AG10803 (cell line): ENCODE results near the gene PCSK5.

Experiments used
- DNase-seq: peaks from one replicate; pipeline ENCODE4 v3.0.0; 2010; ENCODE audit warnings: low read depth
- H3K4me3 ChIP-seq: 2 replicates; pipeline ENCODE4 v1.5.1; 2011; ENCODE audit warnings: mild to moderate bottlenecking, low read length, control low read depth
- TF ChIP-seq, protein P1 (sequence below): conservative IDR thresholded peaks from 2 replicates; pipeline ENCODE4 v1.5.1; 2011; ENCODE audit warnings: mild to moderate bottlenecking, low read length, control low read depth, inconsistent platforms

The PCSK5 gene

DNA sequence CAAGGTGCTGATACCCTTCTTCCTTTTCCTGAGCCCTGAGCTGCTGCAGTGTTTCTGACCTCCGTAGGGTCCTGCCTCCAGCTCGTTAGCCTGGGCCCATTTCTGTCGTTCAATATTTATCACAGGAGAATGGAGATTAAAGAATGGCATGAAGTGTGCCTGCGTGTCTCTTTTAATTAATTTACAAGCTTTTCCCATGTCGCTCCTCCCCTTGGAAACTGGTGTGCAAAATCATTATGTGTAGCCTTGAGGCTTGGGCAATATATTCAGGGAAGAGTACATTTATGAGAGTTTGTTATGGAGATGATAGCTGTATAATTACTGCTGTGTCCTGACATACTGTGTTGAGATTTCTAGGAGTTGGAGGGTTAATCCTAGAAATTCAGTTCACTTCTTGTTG is 99.7 kb downstream of the PCSK5 start:
- no peak for DNase-seq
- no peak overlapping the region for H3K4me3 ChIP-seq
- TF ChIP-seq, protein P1, sequence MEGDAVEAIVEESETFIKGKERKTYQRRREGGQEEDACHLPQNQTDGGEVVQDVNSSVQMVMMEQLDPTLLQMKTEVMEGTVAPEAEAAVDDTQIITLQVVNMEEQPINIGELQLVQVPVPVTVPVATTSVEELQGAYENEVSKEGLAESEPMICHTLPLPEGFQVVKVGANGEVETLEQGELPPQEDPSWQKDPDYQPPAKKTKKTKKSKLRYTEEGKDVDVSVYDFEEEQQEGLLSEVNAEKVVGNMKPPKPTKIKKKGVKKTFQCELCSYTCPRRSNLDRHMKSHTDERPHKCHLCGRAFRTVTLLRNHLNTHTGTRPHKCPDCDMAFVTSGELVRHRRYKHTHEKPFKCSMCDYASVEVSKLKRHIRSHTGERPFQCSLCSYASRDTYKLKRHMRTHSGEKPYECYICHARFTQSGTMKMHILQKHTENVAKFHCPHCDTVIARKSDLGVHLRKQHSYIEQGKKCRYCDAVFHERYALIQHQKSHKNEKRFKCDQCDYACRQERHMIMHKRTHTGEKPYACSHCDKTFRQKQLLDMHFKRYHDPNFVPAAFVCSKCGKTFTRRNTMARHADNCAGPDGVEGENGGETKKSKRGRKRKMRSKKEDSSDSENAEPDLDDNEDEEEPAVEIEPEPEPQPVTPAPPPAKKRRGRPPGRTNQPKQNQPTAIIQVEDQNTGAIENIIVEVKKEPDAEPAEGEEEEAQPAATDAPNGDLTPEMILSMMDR, result no peak

DNA sequence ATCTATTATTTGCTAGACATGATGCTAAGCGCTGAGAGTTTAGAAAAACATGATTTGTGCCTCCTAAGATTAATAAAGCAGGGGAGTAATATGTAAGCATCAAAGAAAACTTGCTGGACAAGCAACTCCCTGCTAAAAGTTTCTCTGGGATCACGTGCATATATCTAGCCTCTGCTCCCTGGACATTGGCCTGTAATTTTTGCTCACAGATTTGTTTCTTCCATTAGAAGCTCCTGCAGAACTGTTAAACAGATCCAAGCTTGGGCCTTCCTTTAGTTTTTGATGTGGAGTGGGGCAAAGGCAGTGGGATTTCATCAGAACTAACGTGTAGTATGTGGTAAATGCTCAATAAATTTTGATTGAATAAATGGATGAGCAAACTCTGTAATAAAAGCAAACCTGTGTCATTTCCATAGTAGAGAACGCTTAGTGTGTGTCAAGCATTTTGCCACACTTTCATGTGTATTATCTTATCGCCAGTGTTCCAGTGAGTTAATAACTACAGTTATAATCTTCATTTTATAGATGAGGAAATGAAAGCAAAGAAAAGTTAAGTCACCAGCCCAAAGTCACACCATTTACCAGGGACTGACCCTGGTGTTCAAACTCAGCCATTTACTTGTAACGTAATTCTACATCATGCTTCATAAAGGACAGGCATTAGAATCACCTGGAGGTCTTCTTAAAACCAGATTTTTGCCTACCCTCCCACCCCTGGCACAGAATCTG is 100.3 kb downstream of the PCSK5 start:
- no peak for DNase-seq
- TF ChIP-seq, protein P1, result no peak
- H3K4me3 ChIP-seq, result no peak overlapping the region

DNA sequence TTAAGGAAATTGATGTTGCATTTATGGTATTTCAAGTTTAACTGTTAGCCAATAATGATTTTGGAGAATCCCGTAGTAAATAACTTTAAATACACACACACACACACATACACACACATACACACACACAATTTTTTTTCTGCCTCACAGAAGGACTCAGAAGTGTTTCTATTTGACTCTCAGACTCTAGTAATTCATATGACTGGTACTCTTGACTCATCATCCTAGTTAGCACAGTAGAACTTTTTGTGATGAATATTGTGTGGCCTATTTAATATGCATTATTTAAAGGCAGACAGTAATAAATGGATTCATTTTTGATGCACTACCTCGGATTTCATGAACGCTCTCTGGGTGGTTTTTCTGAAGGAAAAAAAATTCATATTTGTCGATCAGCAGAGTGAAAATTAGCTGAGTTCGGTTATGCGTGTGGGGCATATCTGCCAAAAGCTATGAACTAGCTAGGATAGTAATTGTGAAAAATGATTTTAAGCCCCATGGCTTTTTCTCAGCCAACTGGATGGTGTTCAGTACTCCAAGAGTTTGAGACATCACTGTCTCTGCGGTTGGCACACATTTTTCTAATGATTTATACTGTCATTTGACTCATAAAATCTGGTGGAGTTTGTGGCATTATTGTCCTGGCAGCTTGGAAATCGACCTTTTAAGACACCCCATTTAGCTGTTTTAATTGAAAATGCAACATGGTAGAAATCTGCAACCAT is 102.2 kb downstream of the PCSK5 start:
- peak; percentile 13 for DNase-seq
- TF ChIP-seq, protein P1, result no peak
- no peak overlapping the region for H3K4me3 ChIP-seq

DNA sequence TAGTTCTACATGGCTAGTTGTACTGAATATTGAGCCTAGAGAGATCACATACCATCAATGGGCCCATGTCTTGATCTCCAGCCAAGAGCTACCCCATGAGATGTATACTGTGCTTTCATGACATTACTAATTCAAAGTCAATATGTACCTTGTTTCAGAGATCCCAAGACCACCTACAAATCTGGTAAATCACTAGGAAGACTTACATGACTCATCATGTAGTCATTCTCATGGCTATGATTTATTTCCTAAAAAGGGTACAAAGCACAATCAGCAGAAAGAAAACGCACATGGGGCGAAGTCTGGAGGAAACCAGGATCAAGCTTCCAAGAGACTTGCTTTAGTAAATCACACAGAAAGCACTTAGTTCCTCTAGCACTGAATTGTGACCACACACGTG is 103.0 kb downstream of the PCSK5 start:
- TF ChIP-seq, protein P1, result no peak
- DNase-seq, result peak; percentile 26
- H3K4me3 ChIP-seq, result no peak overlapping the region

DNA sequence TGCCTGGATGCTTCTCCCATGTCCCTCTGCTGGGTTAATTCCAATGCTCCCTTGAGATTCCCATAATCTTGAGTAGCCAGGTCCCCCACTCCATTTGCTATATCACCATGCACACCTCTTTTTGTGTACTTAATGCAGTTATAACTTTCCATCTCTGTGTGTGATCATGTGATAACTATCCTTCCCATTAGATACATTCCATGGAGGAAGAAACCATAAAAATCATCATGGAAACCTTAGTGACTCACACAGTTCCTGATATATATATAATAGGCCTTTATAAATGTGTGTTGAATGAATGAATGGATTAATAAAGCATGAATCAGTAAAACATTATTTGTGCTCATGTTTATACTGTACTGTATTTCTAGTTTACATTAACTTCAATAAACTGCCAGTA is 104.6 kb downstream of the PCSK5 start:
- no peak overlapping the region for H3K4me3 ChIP-seq
- no peak for DNase-seq
- TF ChIP-seq, protein P1, result no peak

DNA sequence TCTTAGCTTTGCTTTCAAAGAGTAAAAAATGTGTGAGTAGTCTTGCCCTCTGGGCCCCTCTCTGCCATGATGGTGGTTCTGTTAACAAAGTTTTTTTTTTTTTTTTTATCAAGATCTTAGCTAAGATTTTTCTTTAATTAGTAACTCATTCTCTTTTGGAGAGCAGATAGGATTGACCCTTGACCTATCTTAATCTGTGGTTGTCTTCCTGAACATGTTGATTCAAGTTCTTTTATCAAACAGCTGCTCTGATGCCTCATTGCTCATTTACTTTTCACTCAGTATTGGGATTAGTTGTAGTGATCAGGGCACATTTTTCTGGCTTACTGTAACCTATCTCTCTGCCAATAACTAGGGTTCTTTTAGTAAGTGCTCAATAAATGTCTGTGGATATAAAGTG is 106.3 kb downstream of the PCSK5 start:
- no peak for DNase-seq
- TF ChIP-seq, protein P1, result no peak

DNA sequence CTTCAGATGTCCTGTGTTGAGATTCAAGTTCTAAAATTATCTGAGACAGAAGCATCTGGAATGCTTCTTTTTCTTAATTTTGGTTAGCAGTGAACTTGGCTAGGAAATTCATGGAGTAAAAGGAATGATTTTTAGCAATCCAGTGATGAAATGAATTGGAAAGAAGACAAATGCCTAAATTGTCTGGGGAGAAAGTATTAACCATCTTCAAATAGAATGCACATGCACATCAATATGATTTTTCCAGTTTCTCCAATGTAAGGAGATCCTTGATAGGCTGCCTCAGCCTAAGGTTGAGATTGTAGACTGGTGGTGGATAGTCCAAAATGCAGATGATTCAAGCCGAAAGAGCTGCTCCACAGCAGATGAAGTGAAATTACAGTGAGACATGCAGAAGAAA is 106.7 kb downstream of the PCSK5 start:
- H3K4me3 ChIP-seq, result no peak overlapping the region
- TF ChIP-seq, protein P1, result no peak
- DNase-seq, result peak; percentile 55

More for the DNA sequence above, 106.3 kb downstream of the PCSK5 start:
- no peak overlapping the region for H3K4me3 ChIP-seq
